GM18511 (cell line): ENCODE data around the gene TIMM21.
A peak's percentile ranks its signal among the peaks of the same experiment; 100 is the strongest.

Experiments
- ATAC-seq: cut with Tn5 transposase; IDR thresholded peaks from one replicate; pipeline ENCODE4 v1.9.1; 2021; ENCODE audit warnings: mild to moderate bottlenecking, moderate library complexity; ENCODE audit not compliant: unreplicated experiment

Gene TIMM21

DNA sequence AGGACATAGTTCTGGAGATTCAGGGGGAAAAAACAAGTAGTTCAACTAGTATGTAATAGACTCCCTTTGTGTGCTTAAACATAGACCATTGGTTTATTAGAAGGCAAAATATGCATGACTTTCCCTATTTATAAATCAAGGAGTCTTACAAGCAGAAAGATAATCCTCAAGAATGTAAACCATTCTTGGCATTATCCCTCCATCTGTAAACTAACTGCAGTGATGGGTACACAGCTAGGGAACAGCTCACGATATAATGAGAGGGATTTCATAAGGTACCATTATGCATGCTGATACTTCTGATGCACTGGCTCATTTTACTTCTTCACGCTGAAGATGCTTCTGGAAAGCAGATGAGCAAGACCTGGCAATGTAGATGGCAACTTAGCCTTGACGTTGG lies 1.6 kb upstream of the TIMM21 start:
- no peak for ATAC-seq

DNA sequence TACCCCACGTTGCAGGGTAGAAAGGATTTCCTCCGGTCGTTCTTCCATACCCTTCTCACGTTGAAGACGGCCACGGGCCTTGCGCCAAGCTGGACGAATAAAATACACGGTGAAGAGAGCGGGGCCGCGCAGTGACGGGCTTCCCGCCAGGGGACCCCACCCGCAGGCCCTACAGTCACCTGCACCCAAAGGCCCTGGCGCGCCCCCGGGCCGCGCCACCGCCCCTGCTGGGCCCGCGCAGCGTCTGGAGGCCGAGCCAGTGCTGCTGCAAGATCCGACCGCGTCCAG lies 888 bp upstream of the TIMM21 start:
- ATAC-seq = no peak

DNA sequence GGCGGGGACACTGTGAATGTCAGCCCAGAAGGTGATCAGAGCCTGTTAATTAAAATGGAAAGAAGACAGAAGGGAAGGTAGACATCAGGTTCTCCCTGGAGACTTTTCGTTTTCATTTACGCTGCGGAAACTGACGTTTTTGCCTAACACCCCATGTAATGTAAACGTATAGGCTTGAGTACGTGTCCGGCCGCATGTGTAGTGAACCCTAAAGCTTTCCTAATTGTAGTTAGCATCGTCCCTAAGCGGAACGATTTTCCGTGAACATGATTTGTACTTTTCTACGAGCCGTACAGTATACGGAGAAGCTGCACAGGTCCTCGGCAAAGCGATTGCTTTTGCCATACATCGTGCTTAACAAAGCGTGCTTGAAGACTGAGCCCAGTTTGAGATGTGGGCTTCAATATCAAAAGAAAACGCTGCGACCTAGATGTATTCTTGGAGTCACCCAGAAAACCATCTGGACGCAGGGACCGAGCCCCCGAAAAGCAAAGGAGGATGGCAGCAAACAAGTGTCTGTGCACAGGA lies 284 bp downstream of the TIMM21 start:
- ATAC-seq = peak; percentile 24

DNA sequence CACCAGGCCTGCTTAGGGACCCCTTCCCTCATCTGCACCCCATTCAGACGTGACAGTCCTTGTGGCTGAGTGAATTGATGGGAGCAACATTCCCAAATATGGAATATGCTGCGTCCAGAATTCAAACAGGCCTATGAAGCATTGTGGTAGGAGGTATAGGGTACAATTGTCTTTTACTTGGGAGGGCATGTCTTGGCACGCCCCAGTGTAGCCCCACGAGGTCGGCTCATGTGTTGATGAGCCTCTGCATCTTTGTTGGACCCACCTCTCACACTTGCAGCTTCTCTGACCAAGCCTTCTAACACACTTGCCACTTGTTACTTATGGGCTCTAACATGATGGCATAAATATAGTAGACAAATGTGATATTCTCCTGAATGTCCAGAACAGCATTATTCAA lies 1.6 kb downstream of the TIMM21 start:
- no peak for ATAC-seq

DNA sequence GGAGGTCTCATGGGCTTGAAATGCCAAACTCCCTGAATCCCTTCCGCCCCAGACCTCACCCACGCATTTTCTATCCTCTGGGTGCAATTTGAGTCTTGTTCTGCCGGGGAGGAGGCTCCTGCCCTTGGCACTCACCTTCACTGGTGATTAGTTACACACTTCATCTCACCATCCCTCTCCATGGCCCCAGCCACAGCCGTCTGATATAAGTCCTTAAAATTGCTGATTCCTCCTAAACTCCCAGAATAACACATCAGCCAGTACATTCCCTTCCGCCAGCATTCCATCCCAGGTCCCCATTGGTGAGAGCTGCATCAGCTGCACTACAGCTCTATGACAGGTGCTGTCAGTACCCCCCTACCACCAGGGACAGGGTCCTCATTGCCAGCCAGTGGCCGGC lies 3.9 kb downstream of the TIMM21 start:
- no peak for ATAC-seq

DNA sequence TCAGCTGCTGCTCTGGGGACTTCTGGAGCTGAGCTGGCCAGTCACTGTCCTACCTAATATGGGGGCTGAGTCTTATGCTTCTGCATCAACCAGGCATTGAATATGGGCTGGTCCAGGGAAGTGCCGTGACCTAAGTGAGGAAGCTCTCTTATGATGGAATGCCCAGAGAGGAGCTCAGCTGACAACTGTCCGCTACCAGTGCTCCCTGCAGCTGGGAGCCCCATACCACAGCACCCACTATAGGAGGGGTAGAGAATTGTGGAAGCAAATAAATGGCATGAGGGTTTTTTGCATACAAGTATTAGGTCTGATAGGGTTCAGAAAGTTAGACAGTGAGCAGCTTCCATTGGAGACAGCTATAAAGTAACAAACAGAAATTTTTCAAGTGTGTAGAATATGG lies 4.5 kb downstream of the TIMM21 start:
- ATAC-seq = no peak

DNA sequence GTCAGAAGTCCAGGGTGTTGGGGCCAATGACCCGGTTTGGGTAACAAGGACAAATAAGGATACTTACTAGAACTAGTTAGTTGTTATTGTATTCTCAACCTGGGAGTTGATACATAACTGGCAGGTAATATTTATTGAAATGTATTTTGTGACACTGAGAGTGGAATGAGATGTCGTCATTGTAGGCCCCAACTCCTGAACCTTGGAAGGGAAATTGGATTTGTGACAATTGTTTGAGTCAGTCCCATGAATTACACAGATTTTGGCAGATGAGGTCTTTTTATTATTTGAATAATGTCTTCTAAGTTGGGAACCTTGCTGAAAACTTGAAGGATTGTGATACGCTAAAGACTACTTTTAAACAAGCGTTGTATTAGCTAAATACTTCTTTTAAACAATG lies 5.1 kb downstream of the TIMM21 start:
- no peak for ATAC-seq

DNA sequence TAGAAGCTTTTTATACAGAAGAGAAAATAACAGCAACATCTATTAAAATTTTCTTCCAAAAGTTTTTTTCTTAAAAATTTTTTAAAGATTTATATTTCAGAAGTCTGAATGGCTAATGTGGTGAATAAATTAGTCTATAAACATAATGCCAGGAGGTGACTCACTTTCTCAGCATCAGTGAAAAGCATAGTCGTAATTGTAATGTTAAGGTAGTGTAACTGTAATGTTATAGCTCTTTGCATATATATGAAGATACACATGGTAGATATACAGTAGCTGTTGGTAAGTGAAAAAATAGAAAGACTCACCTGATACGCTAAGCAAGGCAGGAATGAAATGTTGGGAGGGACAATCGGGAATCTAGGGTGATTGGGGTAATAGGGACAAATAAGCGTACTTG lies 5.5 kb downstream of the TIMM21 start:
- no peak for ATAC-seq

DNA sequence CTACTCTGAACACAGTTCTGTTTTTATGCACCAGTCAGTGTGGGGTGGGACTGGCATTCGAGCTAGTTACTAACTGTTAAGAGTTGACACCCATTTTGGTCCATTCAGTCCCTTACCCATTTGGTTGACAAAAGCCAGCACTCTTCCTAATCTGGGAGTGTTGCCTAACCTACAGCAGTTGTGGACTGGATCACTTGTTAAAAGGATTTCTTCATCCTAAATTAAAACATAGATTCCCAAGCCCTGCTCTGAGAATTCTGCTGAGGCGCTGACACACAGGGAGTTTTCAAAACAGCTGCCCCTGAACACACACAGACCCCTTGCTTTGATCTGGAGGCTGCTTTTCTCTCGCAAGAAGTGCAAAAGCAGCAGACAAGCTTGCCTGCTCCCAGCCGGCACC lies 6.4 kb downstream of the TIMM21 start:
- ATAC-seq = no peak

DNA sequence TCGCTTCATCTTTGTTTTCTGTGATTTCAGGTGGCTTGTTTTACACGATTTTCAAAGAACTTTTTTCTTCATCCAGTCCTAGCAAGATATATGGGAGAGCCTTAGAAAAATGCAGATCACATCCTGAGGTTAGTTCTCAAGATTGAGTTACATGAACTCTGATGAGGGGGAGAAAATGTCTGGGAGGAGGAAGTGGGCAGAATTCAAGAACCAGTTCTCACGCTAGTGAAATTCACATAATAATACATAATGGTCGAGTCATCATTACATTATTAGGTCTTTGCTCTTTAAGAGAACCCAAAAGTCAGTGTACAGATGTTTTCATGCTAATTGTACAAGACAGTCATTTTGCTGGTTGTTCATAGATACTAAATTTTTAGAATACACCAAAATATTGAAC lies 7.0 kb downstream of the TIMM21 start:
- ATAC-seq = no peak

DNA sequence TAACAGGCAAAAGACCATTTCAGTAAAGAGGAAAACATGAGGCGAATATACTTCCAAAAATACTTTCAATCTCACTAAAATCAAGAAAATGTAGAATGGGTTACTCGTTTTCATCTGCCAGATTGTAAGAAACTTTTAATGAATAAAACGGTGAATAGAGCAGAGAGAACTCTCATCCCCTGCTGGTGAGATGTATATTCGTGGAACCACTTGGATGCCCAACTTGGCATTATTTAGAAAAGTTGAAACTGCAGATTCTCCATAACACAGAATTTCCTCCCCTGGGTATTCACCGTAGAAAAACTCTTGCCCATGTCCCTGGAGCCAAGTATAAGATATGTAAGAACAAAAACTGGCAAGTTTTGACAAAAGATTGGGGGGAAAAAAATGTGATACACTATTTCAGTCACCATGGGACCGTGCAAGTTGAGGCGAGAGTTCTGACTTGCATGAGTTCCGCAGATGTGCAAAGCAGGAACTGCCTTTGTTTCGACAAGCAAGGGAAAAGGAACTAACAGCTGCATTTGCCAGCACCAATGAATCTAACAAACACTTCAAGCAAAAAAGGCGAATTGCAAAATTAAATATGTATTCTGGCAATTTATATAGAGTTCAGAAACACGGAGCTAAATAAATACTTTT lies 14.8 kb downstream of the TIMM21 start:
- peak; percentile 74 for ATAC-seq

DNA sequence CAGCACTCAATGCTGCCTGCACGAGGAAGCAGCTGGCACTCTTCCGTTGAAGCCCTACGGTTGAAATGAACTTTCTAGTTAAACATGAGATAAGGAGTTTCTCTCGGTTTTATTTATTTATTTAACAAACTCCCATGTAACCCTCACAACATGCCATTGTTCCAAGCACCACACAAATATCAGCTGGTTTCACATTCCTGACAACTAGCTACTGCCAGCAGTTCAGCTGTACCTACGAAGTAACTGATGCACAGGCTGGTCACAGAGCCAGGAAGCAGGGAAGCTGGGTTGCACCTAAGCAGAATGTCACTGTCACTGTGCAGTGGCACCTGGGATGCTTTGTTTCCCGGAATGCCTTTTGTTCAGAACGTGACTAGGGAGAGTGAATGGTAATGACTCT lies 18.1 kb downstream of the TIMM21 start:
- ATAC-seq = no peak

DNA sequence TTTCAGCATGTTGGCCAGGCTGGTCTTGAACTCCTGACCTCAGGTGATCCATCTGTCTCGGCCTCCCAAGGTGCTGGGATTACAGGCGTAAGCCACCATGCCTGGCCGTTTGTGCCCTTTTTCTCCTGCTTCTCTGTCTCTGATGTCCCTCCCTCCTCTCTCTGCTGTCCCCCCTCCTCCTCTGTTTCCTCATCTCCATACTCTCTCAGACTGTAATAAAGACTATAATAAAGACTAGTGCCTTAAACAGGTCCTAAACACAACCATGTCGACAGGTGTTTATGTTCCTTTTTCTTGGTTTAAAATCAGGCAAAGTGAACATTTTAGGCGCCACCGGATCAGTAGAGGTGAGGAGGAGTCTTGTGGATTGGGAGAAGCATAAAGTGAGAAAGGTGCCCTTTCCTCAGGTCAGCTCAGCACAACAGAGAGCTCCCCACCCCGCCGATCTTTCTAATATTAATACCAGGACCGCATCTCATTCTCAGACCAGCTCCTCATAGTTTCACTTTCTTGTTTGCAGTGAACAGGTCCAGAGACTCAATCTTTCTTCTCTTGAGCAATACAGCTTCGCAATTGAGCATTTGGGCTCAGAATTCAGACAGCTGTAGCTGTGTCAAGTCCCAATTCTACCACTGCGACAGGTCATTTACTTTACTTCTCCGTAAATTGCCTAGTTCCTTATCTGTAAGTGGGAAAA lies 23.7 kb downstream of the TIMM21 start:
- peak; percentile 100 for ATAC-seq

DNA sequence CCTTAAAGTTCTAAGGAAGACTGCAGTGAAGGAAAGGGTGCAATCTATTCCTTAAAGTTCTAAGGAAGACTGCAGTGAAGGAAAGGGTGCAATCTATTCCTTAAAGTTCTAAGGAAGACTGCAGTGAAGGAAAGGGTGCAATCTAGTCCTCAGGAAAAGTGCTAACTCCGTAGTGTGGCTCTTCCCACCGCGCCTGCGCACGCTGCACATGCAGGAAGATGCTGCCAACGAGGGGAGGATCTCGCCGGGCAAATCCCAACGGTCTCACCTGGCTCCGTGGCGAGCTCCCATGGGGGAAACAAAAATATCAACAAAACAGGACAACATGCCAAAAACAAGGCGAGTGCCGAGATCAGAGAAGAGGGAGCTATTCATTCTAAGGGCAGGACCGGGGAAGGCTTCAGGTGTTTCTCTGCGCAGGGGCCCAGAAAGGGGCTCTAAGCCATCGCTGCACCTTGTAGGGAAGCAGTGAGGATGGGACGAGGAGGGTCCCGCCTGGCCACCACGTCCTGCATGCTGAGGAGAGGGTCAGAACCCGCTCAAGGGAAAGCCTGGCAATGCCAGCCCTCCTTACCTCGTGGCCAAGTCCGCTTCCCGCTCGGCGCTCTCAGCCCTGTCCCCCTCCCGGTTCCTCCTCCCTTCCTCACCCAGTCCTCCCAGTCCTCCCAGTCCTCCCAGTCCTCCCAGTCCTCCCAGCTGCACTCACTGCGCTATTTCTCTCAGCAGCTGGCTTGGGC lies 24.5 kb downstream of the TIMM21 start:
- ATAC-seq = no peak

DNA sequence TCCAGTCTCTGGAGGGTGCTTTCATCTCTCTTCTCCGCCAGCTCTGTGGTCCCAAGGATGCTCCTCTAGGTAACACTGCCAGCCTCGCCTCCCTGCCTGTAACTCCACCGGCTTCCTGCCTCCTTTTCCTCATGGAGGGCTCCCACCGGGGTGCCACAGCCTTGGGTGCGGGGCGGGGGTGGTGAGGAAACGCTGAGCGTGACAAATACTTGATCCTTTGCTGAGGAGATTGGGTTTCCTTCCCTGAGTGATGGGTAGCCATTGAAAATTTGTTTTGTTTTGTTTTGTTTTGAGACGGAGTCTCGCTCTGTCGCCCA lies 25.1 kb downstream of the TIMM21 start:
- ATAC-seq = no peak

DNA sequence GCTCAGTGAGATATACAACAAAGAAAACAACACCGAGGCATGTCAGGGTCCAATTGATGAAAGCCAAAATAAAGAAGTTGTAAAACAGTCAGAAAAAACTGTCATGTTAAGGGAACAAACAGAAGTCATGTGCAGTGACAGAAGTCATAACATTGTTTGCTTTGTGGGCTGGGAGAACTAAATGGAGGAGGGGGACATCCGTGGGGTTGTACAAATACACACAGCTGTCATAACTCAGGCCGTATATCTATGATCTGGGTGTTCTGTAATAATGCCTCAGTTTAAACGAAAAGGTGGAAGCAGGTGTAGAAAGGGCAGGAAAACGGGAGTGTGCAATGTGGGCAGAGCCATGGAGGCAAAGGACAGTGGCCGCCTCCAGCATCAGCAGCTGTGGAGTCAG lies 27.3 kb downstream of the TIMM21 start:
- no peak for ATAC-seq

DNA sequence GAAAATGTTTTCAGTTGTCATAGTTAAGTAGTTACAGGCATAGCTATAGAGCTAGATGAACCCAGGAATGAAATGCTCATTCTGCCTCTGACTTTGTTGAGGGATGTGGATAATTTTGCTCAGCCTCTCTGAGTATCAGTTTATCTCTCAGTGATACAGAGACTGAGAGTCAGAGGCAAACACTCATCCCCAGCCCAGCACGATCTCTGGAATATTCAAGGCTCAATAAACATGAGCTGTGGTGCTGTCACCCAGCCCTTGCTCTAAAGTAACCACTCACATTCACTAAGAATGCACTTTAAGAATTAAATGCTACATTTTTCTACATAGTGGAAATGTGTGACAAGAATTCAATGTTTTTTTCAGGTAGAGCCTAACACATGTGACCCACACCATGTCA lies 30.6 kb downstream of the TIMM21 start:
- ATAC-seq = no peak

DNA sequence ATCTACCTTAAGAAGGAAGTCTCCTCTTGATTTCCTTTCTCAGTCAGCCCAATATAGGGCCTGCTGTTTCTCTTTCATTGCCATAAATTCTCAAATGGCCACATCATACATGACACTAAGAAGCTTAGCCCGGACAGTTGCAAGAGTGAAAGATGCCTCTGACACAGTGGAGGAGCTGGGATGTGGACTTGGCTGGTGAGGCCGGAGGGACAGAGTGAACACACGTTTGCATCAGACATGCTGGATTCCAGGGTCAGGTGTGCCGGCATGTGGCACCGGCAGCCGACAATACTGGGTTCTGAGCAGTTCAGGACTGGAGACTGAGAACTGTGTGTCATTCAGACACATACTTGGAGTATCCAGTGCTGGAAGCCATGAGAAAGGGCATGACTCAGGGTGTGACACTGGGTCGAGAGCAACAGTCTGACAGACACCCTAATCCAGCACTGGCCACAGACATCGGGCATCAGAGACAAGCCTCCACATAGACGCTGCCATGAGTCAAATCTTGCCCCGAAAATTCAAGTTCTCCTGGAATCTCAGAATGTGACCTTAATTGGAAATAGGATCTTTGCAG lies 31.4 kb downstream of the TIMM21 start:
- no peak for ATAC-seq

DNA sequence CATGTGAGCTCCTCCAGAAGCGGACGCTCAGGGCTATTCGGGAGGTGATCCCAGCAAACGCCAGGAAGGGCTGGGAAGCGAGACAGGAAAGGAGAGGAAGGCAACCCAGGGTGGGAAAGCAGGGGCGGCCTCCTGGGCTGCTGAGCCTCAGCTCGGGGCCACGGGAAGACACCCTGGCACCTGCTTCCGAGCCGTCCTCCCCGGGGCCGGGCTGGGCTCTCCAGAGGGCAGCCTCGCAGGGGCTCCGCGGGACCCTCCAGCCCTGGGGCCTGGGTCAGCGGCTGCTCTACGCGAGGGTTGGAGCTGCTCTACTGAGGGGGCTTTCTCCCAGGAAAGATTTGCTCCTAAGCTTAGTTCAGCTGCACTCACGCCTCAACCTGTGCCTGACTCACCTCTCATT lies 34.0 kb downstream of the TIMM21 start:
- no peak for ATAC-seq

DNA sequence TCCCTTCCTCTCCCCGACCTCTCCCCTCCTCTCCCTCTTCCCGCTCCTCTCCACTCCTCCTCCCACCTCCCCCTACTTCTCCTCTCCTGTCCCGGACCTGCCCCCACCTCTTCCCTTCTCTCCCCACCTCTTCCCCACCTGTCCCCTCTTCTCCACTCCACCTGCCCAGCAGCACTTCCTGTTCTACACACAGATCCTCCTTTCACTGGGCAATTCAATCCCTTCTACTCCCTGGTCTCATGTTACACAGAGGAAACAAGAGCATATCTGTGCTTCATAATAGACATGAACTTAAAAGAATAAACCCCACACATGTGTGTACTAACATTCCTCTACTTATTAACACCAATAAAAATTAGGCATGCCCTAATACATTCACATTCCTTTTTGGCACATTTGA lies 34.8 kb downstream of the TIMM21 start:
- no peak for ATAC-seq

DNA sequence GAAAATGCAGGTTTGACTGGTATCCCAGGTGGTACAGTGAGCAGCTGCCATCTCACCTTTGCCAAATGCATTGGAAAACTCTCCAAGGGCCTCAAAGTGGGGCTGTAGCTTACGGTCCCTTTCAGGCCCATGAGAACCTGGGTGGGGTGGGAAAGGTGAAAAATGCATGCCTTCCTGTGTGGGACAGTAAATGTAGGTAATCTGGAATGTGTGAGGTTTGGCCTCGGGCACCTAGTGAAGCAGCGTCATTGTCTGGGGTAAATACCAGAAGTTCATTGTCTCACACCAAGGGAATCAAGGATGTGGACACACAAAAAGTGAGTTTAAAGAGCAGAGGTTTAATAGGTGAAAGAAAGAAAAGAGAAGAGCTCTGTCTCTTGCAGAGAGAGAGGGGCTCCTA lies 36.6 kb downstream of the TIMM21 start:
- no peak for ATAC-seq

DNA sequence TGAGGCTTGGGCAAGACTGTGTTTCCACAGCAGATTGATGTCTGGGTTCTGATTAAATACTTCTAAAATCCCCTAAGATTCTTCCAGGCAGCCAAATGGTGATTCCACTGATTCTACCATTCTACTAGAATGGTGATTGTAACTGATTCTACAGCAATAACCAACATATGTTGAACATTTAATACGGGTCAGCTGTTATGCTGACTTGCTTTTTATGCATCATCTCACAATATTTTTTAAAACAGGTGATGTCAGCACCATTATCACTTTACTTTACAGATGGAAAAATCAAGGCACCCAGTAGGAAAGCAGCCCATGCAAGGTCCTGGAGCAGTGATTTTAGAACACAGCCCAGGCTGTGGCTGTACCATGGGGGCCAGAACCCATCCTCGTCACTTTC lies 37.5 kb downstream of the TIMM21 start:
- ATAC-seq = no peak
